Epithelial cell of proximal tubule (primary cell): ENCODE measurements around the gene ARID3C. TPM values are rescaled to one million over a fixed set of nuclear protein-coding genes. Genes with fewer than 3 reads are reported as not detected.
A peak's percentile ranks its signal among the peaks of the same experiment; 100 is the strongest.
"Not testable (repeated sequence)": the region's sequence is repeated elsewhere in the genome, so short reads cannot be mapped to it uniquely, and the experiment has no call there.

Experiments
- DNase-seq: peaks from one replicate; pipeline ENCODE4 v3.0.0-alpha.2; 2011; ENCODE audit warnings: low read depth
- H3K4me3 ChIP-seq: 2 replicates; pipeline ENCODE4 v1.5.1; 2011; ENCODE audit warnings: low read depth, mild to moderate bottlenecking, low read length
- CTCF ChIP-seq: conservative IDR thresholded peaks from 2 replicates; pipeline ENCODE4 v1.5.1; 2012; ENCODE audit warnings: low read depth, mild to moderate bottlenecking, low read length
- total RNA-seq: library from RNA; depleted of rRNA; stranded (reverse); fragments of >200 nt; gene quantifications from 2 replicates; pipeline ENCODE4 v1.2.3, GENCODE V29; 2015

Gene ARID3C
- total RNA-seq, 1 donor from 2014 or later, result not detected

- DNase-seq, result no peak
- H3K4me3 ChIP-seq, result peak within 1 kb of the TSS; percentile 70
- peak; percentile 54 for TF ChIP-seq CTCF
These were observed 17.6 kb upstream of the ARID3C start, which contains the start of gene GALT for GRCh38 chr9:34646211-34647083. TSS of gene GALT (plus strand) at chr9:34646675. CDS start at chr9:34646705, 30 bp downstream.

- H3K4me3 ChIP-seq, result no peak overlapping the region
- DNase-seq, result no peak
- no peak for TF ChIP-seq CTCF
These were observed 16.0 kb upstream of the ARID3C start for GRCh38 chr9:34644766-34645314.

GRCh38 chr9:34642679-34643078 is 13.8 kb upstream of the ARID3C start:
- H3K4me3 ChIP-seq, result no peak overlapping the region
- no peak for TF ChIP-seq CTCF
- DNase-seq, result no peak

DNA sequence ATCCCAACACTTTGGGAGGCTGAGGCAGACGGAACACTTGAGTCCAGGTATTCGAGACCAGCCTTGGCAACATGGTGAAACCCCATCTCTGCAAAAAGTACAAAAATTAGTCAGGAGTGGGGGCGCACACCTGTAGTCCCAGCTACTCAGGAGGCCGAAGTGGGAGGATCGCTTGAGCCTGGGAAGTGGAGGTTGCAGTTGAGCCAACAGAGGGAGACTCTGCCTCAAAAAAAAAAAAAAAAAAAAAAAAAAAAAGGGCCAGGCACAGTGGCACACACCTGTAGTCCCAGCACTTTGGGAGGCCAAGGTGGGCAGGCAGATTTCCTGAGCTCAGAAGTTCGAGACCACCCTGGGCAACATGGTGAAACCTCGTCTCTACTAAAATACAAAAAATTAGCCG is 10.5 kb upstream of the ARID3C start:
- DNase-seq, H3K4me3 ChIP-seq: not testable (repeated sequence)

- DNase-seq, result no peak
- H3K4me3 ChIP-seq, result peak overlapping the region; percentile 83
- no peak for TF ChIP-seq CTCF
These were observed 9.2 kb upstream of the ARID3C start for GRCh38 chr9:34638138-34638445.

DNA sequence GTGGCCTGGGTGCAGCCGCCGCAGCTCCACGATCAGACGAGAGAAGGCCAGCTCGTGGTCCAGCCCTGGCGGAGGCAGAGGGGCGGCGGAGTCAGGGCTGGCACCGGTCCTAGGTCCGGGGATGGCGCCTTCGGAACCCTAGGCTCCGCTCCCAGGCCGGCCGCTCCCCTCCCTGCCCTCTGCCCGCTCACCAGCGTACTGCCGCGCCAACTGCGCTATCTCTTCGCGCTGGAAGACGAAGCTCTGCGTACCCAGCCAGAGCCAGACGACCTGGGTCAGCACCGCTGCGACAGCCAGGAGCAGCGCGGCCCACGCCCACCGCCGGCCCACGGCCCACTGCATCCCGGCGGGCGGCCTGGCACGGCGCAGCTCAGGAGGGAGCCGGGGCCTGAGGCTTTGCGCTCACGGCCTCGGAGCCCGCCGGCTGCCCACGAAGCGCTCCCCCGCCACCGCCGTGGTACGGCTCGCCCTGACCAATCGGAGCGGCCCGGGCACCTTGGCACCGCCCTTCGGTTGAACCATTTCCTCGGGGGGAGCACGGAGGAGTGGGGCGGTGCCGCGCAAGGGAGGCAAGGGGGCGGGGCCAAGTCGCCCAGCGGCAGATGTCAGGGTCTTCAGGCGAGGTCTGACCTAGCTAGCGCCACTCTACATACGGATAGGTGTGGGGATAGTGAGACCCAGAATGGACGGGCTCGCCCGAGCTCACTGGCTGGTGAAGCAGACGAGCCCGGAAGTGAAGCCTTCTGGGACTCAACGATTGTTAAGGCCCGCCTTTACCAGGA is 8.7 kb upstream of the ARID3C start, which contains the start of gene SIGMAR1:
Gene SIGMAR1 (minus strand): TSS at position 432 of the 782 bp plus-strand sequence. CDS start 90 bp downstream, at position 342.
- TF ChIP-seq CTCF, result no peak
- peak within 1 kb of the TSS; percentile 83 for H3K4me3 ChIP-seq
- DNase-seq, result no peak

DNA sequence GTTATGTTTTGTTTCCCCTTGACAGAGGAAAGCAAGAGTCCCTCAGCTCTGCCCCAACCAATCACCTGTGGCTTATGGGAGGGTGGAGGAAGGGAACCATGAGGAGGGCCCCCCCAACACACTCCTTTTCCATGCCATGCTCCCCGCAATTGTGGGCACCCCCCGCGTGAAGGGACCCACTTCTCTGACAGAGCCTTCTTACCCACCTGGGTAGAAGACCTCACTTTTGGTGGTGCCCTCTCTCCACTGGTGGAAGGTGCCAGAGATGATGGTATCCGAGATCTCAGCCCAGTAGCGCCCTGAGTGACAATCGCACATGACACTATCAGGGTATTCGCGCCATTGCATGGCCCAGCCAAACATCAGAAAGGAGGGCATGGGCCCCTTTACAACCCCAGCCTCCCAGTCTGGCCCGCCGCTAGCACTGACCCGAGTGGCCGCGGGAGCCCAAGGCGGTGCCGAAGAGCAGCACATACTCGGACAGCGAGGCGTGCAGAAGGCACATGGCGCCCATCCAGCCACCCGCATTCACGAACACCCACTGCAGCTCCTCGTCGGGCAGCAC is 8.0 kb upstream of the ARID3C start:
- TF ChIP-seq CTCF, result no peak
- DNase-seq, result no peak
- peak overlapping the region; percentile 83 for H3K4me3 ChIP-seq
